GM23338 (cell line): ENCODE results near the gene CNTNAP3. TPM values are rescaled to one million over a fixed set of nuclear protein-coding genes. Genes with fewer than 3 reads are reported as not detected.
"Not testable (repeated sequence)": the region's sequence is repeated elsewhere in the genome, so short reads cannot be mapped to it uniquely, and the experiment has no call there.

ENCODE experiments used
- ATAC-seq: fragments of 200-7000 bp; cut with Tn5 transposase; 3 replicates; pipeline ENCODE4 v1.9.1; 2020
- DNase-seq: peaks from one replicate; pipeline ENCODE4 v3.0.0-alpha.2; 2015; ENCODE audit warnings: low spot score
- H2AFZ ChIP-seq: fragments of 200-600 bp; sonication (generic); 2 replicates; pipeline ENCODE4 v1.8.0; 2016; ENCODE audit warnings: antibody characterized with exemption, mild to moderate bottlenecking, moderate library complexity
- H3F3A ChIP-seq: fragments of 200-600 bp; sonication (generic); replicated peaks from 2 replicates; pipeline ENCODE4 v1.8.0; 2017; ENCODE audit warnings: antibody characterized with exemption, mixed run types, low read depth
- H3K27ac ChIP-seq: fragments of 200-600 bp; sonication (generic); 2 replicates; pipeline ENCODE4 v1.6.1; 2016; ENCODE audit warnings: low read depth
- H3K27me3 ChIP-seq: fragments of 200-600 bp; sonication (generic); 2 replicates; pipeline ENCODE4 v1.8.0; 2016; ENCODE audit warnings: mild to moderate bottlenecking, mixed run types, moderate library complexity; ENCODE audit not compliant: insufficient read depth
- H3K36me3 ChIP-seq: fragments of 200-600 bp; sonication (generic); 2 replicates; pipeline ENCODE4 v1.8.0; 2016; ENCODE audit warnings: mild to moderate bottlenecking; ENCODE audit not compliant: insufficient read depth
- H3K4me1 ChIP-seq: fragments of 200-600 bp; sonication (generic); 2 replicates; pipeline ENCODE4 v1.8.0; 2016; ENCODE audit warnings: mild to moderate bottlenecking, moderate library complexity; ENCODE audit not compliant: insufficient read depth
- H3K4me2 ChIP-seq: fragments of 200-600 bp; sonication (generic); 2 replicates; pipeline ENCODE4 v1.7.1; 2017; ENCODE audit warnings: mixed run types
- H3K4me3 ChIP-seq: fragments of 200-600 bp; sonication (generic); 2 replicates; pipeline ENCODE4 v1.6.1; 2016; ENCODE audit warnings: mixed run types
- H3K79me2 ChIP-seq: fragments of 200-600 bp; sonication (generic); replicated peaks from 2 replicates; pipeline ENCODE4 v1.8.0; 2017; ENCODE audit warnings: mild to moderate bottlenecking; ENCODE audit not compliant: insufficient read depth
- H3K9me2 ChIP-seq: fragments of 200-600 bp; sonication (generic); 2 replicates; pipeline ENCODE4 v1.8.0; 2017; ENCODE audit not compliant: insufficient read depth
- H4K20me1 ChIP-seq: fragments of 200-600 bp; sonication (generic); replicated peaks from 2 replicates; pipeline ENCODE4 v1.8.0; 2017; ENCODE audit warnings: mild to moderate bottlenecking; ENCODE audit not compliant: insufficient read depth
- H3K27ac Mint-ChIP-seq: 2 replicates; pipeline ENCODE4 v1.8.0; 2020; ENCODE audit warnings: inconsistent platforms, mild to moderate bottlenecking, moderate library complexity, mixed read lengths
- H3K27me3 Mint-ChIP-seq: 3 replicates; pipeline ENCODE4 v1.8.0; 2022; ENCODE audit warnings: low read depth, mild to moderate bottlenecking, moderate library complexity, mixed read lengths, inconsistent platforms; ENCODE audit not compliant: insufficient read depth, poor library complexity
- H3K36me3 Mint-ChIP-seq: 3 replicates; pipeline ENCODE4 v1.8.0; 2021; ENCODE audit warnings: low read depth, mild to moderate bottlenecking, inconsistent platforms, moderate library complexity, mixed read lengths
- H3K4me1 Mint-ChIP-seq: 3 replicates; pipeline ENCODE4 v1.8.0; 2020; ENCODE audit warnings: mild to moderate bottlenecking, inconsistent platforms, mixed read lengths
- H3K4me3 Mint-ChIP-seq: 3 replicates; pipeline ENCODE4 v1.8.0; 2021; ENCODE audit warnings: moderate library complexity, mild to moderate bottlenecking, inconsistent platforms, mixed read lengths
- H3K9me3 Mint-ChIP-seq: 3 replicates; pipeline ENCODE4 v1.8.0; 2020; ENCODE audit warnings: moderate library complexity, mild to moderate bottlenecking, inconsistent platforms, mixed read lengths
- EZH2 ChIP-seq: fragments of 200-600 bp; sonication (generic); IDR thresholded peaks from one replicate; pipeline ENCODE4 v1.8.0; 2017; ENCODE audit warnings: antibody characterized with exemption, mild to moderate bottlenecking, low read depth; ENCODE audit not compliant: unreplicated experiment
- NANOG ChIP-seq: IDR thresholded peaks from 2 replicates; pipeline ENCODE4 v1.6.1; 2016; ENCODE audit warnings: antibody characterized with exemption, borderline replicate concordance
- STAT1 ChIP-seq: IDR thresholded peaks from one replicate; pipeline ENCODE4 v1.6.1; 2016; ENCODE audit warnings: antibody characterized with exemption; ENCODE audit not compliant: unreplicated experiment
- ZNF114 ChIP-seq: fragments of 250-450 bp; sonication (Bioruptor Pico); IDR thresholded peaks from 2 replicates; pipeline ENCODE4 v1.5.0; 2020; ENCODE audit warnings: mild to moderate bottlenecking, moderate library complexity
- ZNF331 ChIP-seq: fragments of 250-450 bp; sonication (Bioruptor Pico); IDR thresholded peaks from 2 replicates; pipeline ENCODE4 v1.5.0; 2020; ENCODE audit warnings: low read depth, mild to moderate bottlenecking, moderate library complexity
- ZNF462 ChIP-seq: fragments of 250-450 bp; sonication (Bioruptor Pico); IDR thresholded peaks from 2 replicates; pipeline ENCODE4 v1.5.0; 2020; ENCODE audit warnings: mild to moderate bottlenecking, moderate library complexity
- polyA plus RNA-seq: library from polyadenylated mRNA; unstranded; fragments of >200 nt; fragmentation: Nextera tagmentation; extraction: Ambion mirVana; gene quantifications from 2 replicates; pipeline ENCODE4 v1.2.1, GENCODE V29; 2016
- total RNA-seq: library from RNA; depleted of rRNA; stranded (reverse); fragments of >200 nt; shearing (Covaris generic); gene quantifications from 2 replicates; pipeline ENCODE4 v1.2.3, GENCODE V29; 2014

Gene CNTNAP3
- total and polyA plus RNA-seq, 2 experiments from 2014 or later = 3.1 to 11.4 TPM

GRCh38 chr9:39132826-39133552 is 155.0 kb downstream of the CNTNAP3 start:
- H3K4me1 ChIP-seq, H3K27me3 ChIP-seq, H3K4me2 ChIP-seq, H3K9me2 ChIP-seq, H3K79me2 ChIP-seq, H3K4me3 Mint-ChIP-seq, H3K4me1 Mint-ChIP-seq, H3K9me3 Mint-ChIP-seq, DNase-seq, H4K20me1 ChIP-seq, H3K27ac Mint-ChIP-seq, H3K4me3 ChIP-seq, H3F3A ChIP-seq, ATAC-seq, H2AFZ ChIP-seq, H3K27ac ChIP-seq, H3K27me3 Mint-ChIP-seq, H3K36me3 ChIP-seq, H3K36me3 Mint-ChIP-seq: not testable (repeated sequence)

GRCh38 chr9:39121401-39121800 is 166.6 kb downstream of the CNTNAP3 start:
- H3K4me1 Mint-ChIP-seq, H3K27me3 ChIP-seq, H3K27me3 Mint-ChIP-seq, H3K79me2 ChIP-seq, H2AFZ ChIP-seq, H3K4me3 ChIP-seq, H3K4me1 ChIP-seq, H3K4me3 Mint-ChIP-seq, H3K9me3 Mint-ChIP-seq, H3F3A ChIP-seq, ATAC-seq, DNase-seq, H3K36me3 ChIP-seq, H3K4me2 ChIP-seq, H3K9me2 ChIP-seq, H3K27ac ChIP-seq, H4K20me1 ChIP-seq, H3K27ac Mint-ChIP-seq: not testable (repeated sequence)
- H3K36me3 Mint-ChIP-seq = peaks cover 15% of the 10 kb centered on the region

GRCh38 chr9:39111746-39112145 is 176.2 kb downstream of the CNTNAP3 start:
- not testable (repeated sequence) for H3K4me3 ChIP-seq, H3K4me1 Mint-ChIP-seq, H3K79me2 ChIP-seq, H2AFZ ChIP-seq, H3K36me3 Mint-ChIP-seq, H3K36me3 ChIP-seq, H3K4me3 Mint-ChIP-seq, H3K27ac ChIP-seq, H3K9me2 ChIP-seq, H3K27ac Mint-ChIP-seq, DNase-seq, H3K27me3 ChIP-seq, H3K27me3 Mint-ChIP-seq, H3K4me1 ChIP-seq, H3K4me2 ChIP-seq, H3K9me3 Mint-ChIP-seq, H3F3A ChIP-seq, ATAC-seq, H4K20me1 ChIP-seq

GRCh38 chr9:39108145-39108544 is 179.8 kb downstream of the CNTNAP3 start:
- Histone ChIP-seq H3K36me3 (no peaks in the 10 kb centered on the region), H3K79me2 (no peaks in the 10 kb centered on the region), H3K9me2 (no peaks in the 10 kb centered on the region), H3K4me2 (no peak overlapping the region), H3F3A (no peaks in the 10 kb centered on the region), H2AFZ (no peak overlapping the region), H3K4me1 (no peaks in the 10 kb centered on the region), H3K27ac (no peak overlapping the region), H3K27me3 (no peaks in the 10 kb centered on the region), H4K20me1 (no peaks in the 10 kb centered on the region), H3K4me3 (no peak overlapping the region)
- H3K27ac Mint-ChIP-seq = no peak overlapping the region
- no peaks in the 10 kb centered on the region for H3K9me3 Mint-ChIP-seq
- no peaks in the 10 kb centered on the region for H3K36me3 Mint-ChIP-seq
- ATAC-seq (no peak), DNase-seq (no peak)
- no peak overlapping the region for H3K4me3 Mint-ChIP-seq
- H3K27me3 Mint-ChIP-seq = no peaks in the 10 kb centered on the region
- no peaks in the 10 kb centered on the region for H3K4me1 Mint-ChIP-seq
- TF ChIP-seq EZH2 = no peak
- no peak for TF ChIP-seq ZNF331
- no peak for TF ChIP-seq NANOG
- TF ChIP-seq STAT1 = no peak
- TF ChIP-seq ZNF462 (CRISPR knock-in tag) = no peak
- no peak for TF ChIP-seq ZNF114 (CRISPR knock-in tag)
